GM18951 (cell line): ENCODE measurements around the gene CAPN15.
"Not testable (repeated sequence)": the region's sequence is repeated elsewhere in the genome, so short reads cannot be mapped to it uniquely, and the experiment has no call there.

Experiments
- POLR2A ChIP-seq: IDR thresholded peaks from 4 replicates; pipeline ENCODE4 v1.6.1; 2011; ENCODE audit warnings: mild to moderate bottlenecking; ENCODE audit not compliant: insufficient read length, insufficient read depth; ENCODE audit errors: extremely low read depth
- in situ Hi-C: fragments of 300-500 bp; cut with MboI; formaldehyde crosslinking; loops from one replicate; pipeline ENCODE4 v1.12.0; 2022; ENCODE audit warnings: low sequenced_read_pairs, mixed read lengths, inconsistent platforms; ENCODE audit not compliant: unreplicated experiment

CAPN15 gene

GRCh38 chr16:592518-593306 lies 65.2 kb downstream of the CAPN15 start:
- in situ Hi-C loops, result no loop called here
- no peak for TF ChIP-seq POLR2A

GRCh38 chr16:593406-593805 lies 65.9 kb downstream of the CAPN15 start:
- TF ChIP-seq POLR2A, result no peak
- in situ Hi-C loops, result no loop called here

- in situ Hi-C loops, result no loop called here
- no peak for TF ChIP-seq POLR2A
Observed at GRCh38 chr16:593807-594206, 66.3 kb downstream of the CAPN15 start.

GRCh38 chr16:595094-595528 lies 67.6 kb downstream of the CAPN15 start:
- no peak for TF ChIP-seq POLR2A
- in situ Hi-C loops, result no loop called here

GRCh38 chr16:595942-596735 lies 68.6 kb downstream of the CAPN15 start:
- TF ChIP-seq POLR2A, result no peak
- in situ Hi-C loops, result no loop called here

GRCh38 chr16:596736-597060 lies 69.2 kb downstream of the CAPN15 start:
- in situ Hi-C loops, result no loop called here
- TF ChIP-seq POLR2A, result no peak

GRCh38 chr16:597655-598054 lies 70.1 kb downstream of the CAPN15 start:
- in situ Hi-C loops, result not testable (repeated sequence)

- in situ Hi-C loops, result no loop called here
- TF ChIP-seq POLR2A, result no peak
Observed at GRCh38 chr16:598823-599739, 71.6 kb downstream of the CAPN15 start.

GRCh38 chr16:600781-601180 lies 73.3 kb downstream of the CAPN15 start:
- in situ Hi-C loops, result no loop called here
- TF ChIP-seq POLR2A, result no peak

GRCh38 chr16:603933-604332 lies 76.4 kb downstream of the CAPN15 start:
- in situ Hi-C loops, result no loop called here
- TF ChIP-seq POLR2A, result no peak
